ENCODE results near the gene TUBB4A.
"Not testable (repeated sequence)": the region's sequence is repeated elsewhere in the genome, so short reads cannot be mapped to it uniquely, and the experiment has no call there.

TUBB4A gene

DNA sequence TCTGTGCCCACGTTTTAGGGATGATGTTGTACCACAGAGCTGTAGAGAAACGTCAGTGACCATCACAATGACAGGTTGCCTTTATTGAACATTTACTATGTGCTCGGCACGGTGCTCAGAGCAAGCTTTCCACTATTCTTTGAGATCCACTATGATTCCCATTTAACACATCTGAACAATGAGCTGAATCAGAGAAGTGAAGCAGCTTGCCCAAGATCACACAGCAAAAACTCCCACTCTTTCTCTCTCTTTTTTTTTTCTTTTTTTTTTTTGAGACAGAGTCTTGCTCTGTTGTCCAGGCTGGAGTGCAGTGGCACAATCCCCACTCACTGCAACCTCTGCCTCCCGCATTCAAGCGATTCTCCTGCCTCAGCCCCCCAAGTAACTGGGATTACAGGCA, 20.6 kb upstream of the TUBB4A start:
- DNase-seq: no peak

DNA sequence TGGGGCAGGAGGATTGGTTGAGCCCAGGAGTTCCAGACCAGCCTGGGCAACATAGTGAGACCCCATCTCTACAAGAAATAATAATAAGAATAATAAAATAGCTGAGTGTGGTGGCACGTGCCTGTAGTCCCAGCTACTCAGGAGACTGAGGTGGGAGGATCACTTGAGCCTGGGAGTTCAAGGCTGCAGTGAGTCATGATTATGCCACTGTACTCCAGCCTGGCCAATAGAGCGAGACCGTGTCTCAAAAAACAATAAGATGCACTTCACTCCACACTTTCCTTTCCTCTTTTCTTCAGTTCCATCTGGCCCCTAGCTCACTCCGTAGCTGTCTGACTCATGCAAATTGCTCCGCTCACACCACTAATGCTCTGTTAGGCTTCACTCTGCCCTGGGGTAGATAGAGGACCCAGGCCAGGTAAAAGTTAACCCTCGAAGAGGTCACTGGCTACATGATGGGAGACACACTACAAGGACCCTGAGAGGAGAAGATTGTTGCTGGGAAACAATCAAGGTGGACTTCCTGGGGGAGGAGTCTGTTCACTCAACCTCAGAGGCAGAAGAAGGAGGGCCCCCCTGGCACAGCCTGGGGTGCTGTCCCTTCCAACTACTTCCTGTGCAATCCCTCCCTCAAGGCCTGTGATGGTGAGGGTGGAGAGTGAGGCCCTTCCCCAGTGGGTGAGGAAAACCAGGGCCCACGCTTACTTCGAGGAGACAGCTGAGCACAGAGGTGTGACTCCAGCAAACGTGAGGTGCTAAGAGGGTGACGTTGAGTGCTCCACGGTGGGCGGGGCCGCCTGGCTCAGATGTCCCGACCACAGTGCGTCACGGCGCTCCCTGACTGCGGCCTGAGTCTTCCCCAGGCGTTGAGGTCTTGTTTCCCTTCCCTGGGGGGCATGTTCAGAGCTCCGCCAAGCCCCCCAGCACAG, 19.9 kb upstream of the TUBB4A start:
- DNase-seq: peak; percentile 82

DNA sequence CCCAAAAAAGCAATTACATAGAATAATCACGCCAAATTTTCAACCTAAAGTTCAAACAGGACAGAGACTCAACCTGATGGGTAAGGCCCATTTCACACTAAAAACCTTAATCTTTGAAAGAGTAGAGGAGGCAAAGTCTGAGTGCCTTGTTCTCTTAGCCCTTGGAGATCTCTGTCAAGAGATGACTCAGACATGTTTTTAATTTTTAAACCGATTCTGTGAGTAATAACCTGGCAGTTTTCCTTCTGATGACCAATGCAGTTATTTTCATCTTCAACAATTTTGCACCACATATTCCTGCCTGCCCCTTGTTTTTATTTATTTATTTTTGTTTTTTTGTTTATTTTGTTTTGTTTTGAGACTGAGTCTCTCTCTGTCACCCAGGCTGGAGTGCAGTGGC, 17.2 kb upstream of the TUBB4A start:
- no peak for DNase-seq

DNA sequence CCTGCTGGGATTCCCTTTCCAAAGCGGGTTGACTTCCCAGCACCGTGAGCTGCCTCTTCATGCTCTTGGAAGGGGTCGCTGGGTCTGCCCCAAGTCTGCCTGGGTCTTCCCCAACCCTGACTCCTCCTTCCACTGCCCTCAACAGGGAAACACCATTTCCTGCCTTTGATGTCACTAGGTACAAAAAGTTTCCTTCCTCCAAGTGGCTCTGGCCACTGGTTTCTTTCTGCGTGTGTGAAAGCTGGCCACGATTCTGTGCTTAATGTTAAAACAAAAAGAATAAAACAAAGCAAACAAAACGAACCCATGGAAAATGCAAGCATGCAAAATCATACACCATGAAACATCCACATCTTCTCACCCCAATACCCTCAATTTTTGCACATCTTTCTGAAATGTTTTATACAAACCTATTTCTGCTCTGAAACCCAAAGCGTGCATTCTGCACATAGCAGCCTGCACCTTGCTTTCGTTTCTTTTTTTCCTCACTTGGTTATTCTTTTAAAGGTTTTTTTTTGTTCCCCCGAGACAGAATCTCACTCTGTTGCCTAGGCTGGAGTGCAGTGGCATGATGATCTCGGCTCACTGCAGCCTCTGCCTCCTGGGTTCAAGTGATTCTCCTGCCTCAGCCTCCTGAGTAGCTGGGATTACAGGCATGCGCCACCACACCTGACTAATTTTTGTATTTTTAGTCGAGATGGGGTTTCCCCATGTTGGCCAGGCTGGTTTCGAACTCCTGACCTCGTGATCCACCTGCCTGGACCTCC, 16.2 kb upstream of the TUBB4A start:
- DNase-seq: peak; percentile 49

DNA sequence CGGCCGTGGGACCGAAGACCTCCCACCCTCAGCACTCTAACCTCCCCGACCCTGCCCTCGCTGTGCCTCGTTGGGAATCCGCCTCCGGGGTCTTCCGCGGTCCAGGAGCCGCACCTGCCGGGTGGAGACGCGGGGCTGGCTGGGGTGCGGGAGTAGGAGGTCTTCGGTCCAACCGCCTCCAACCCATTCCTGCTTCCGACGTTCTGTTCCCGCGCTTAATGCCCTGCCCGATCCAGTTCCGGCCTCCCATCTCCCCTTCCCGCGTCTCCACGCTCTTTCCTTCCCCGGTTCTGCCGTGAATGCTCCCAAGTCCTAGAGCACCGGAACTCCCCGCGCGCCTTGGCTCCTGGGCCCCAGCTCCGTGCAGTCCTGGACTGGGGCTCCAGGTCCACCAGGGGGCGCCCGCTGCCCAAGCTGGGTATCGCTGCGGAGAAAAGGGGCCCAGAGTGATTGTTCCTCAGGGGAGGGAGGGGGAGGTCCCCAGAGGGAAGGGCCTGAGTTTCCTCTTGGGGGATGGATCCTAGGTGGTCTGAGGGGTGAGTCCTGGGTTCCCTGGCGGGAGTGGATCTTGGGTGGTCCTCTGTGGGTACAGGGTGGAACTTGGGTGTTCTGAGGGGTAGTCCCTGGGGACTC, 14.7 kb upstream of the TUBB4A start:
- peak; percentile 89 for DNase-seq

DNA sequence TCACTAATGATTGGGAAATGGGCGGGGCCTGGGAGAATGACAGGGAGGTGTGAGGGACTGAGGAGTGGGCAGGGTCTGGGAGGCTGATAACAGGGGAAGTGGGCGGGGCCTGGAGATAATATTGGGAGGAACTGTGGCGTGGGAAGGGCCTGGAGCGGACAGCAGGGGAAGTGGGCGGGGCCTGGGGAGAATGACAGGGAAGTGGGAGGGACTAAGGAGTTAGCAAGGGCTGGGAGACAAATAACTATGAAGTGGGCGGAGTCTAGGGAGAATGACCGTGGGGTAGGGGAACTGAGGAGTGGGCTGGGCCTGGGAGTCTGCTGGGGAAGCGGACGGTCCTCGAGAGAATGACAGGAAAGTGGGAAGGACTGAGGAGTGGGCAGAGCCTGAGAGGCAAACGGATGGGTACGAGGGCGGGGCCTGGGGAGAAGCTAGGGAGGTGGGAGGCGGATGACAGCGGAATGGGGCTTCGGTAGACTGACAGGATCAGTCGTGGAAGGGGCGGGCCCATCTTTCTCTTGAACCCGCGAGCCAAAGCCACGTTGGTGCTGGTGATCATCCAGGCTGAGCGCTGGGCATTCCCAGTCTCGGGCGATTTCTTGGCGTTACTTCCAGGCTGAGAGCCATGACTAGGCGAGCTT, 14.0 kb upstream of the TUBB4A start:
- DNase-seq: peak; percentile 83

DNA sequence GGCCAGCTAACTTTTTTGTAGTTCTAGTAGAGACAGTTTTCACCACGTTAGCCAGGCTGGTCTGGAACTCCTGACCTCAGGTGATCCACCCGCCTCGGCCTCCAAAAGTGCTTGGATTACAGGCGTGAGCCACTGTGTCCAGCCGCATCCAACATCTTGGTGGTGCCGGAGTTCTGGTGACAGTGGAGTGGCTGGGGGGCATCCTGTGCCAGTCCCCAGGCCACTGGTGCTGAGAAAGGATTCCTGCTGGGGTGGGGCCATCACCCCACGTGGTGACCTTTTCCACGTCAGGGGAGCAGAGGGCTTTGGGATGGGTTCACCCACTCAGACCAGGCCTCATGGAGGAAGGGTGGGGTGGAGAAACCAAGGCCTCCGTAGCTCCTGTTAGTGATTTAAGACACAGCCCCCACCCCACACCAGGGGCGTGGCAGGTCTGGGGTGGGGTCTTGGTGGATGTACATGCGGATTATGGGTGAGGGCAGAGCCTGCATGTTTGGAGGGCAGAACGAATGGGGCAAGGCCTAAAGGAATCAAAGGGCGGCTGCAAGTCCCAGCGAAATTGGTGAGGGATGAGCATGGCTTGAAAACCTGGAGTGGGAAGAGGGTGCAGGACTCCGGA, 12.9 kb upstream of the TUBB4A start:
- no peak for DNase-seq

DNA sequence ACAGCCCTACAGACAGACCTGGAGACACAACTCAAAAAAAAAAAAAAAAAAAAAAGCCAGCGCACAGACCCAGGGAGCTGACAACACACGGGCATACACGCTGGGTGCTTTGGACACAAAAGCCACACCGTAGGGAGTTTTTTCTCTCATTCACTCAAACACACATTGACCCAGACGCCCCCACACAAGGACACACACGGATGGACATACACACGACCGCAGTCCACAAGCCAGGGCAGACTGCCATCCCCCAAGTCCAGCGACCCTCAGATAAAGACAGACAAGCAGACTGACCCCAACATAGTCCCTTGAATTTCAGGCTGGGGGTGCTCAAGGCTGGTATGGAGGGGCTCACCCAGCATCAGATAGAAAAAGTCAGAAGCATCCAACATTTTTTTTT, 12.0 kb upstream of the TUBB4A start:
- no peak for DNase-seq

DNA sequence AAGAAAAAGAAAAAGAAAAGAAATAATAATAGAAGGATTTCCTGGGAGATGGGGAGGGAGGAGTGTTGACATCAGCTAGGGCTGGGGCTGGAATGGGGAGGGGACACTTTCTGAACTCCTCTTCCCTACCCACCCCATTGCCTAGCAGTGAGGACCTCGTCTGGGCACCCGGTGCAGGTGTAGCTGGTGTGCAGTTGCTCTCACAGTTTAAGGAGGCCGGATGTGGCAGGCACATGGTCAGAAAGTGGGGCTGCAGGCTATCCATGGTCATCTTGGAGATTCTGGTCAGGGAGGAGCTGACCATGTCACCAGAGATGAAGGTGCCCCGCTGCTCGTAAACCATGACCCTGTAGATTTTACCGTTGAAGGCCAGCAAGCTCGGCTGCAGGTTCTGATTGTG, 8.5 kb upstream of the TUBB4A start:
- no peak for DNase-seq

DNA sequence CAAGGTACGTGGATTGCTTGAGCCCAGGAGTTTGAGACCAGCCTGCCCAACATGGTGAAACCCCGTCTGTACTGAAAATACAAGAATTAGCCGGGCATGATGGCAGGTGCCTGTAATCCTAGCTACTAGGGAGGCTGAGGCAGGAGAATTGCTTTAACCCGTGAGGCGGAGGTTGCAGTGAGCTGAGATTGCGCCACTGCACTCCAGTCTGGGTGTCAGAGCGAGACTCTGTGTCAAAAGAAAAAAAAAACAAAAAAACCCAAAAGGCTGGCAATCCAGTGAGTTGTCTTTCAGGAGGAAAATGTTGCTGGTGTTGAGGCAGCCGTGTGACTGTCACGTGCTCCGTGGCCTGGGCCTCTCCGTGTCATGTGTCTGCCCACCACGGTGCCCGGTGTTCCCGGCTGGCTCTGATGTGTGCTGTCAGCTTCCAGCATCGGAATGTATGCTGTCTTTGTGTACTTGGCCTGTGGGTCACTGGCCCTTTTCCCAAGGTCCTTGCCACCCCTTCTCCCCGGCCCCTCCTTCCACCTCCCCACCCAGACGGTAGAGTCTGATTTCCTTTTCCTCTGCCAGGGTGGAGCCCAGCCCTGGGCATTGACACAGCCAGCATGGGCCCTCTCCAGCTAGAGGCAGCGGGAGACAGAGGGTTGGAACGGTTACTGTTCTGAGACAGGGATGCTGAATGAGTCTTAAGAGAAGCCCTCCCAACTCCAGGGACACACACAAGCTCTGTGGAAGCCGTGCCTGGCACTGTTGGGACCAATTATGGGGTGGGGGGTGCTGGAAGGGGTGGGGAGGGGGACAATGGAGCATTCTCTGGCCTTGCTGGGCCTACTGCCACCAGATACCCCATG, 7.2 kb upstream of the TUBB4A start:
- no peak for DNase-seq

DNA sequence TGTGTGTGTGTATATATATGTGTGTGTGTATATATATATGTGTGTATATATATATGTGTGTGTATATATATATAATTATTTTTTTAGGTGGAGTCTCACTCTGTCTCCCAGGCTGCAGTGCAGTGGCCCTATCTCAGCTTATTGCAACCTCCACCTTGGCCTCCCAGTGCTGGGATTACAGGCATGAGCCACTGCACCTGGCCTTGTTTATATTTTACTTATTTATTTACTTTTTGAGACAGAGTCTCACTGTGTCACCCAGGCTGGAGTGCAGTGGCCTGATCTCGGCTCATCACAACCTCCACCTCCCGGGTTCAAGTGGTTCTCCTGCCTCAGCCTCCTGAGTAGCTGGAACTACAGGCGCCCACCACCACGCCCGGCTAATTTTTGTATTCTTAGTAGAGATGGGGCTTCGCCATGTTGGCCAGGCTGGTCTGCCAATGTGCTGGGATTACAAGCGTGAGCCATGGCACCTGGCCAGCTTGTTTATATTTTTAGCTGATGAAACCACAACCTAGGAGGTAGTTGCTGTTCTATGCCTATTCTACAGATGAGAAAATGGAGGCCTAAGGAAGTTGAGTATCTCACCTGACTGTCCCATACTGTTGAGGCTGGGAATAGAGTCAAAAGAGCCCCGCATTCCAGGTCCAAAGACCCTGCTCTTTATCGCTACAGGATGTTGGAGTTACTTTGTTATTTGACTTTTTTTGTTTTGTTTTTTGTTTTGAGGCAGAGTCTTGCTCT, 6.1 kb upstream of the TUBB4A start:
- DNase-seq: not testable (repeated sequence)

DNA sequence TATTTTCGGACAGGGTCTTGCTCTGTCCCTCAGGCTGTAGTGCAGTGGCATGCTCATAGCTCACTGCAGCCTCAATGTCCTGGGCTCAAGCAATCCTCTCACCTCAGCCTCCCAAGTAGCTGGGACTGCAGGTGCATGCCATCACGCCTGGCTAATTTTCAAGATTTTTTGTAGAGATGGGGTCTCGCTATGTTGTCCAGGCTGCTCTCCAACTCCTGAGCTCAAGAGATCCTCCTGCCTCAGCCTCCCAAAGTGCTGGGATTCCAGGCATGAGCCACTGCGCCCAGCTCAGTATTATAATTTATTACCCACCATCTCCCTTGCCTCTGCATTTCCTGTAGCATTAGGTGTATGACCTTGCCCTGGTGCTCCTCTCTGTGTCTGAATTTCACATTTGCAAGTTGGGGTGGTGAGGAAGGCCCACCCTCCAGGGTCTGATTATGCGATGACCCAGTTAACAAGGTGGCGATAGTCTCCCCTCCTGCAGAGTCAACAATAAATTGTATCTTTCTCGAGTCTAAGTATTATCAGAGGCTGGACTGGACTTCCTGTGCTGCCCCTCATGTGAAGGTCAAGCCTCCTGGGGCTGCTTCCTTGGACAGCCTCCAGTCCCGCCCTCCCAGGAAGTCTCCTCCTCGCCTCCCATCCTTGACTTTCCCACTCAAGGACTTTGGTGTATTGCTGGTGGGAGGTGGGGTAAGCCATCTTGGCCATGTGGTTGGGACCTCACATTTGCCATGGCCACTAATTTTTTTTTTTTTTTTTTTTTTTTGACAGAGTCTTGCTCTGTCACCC, 1.5 kb upstream of the TUBB4A start:
- no peak for DNase-seq

DNA sequence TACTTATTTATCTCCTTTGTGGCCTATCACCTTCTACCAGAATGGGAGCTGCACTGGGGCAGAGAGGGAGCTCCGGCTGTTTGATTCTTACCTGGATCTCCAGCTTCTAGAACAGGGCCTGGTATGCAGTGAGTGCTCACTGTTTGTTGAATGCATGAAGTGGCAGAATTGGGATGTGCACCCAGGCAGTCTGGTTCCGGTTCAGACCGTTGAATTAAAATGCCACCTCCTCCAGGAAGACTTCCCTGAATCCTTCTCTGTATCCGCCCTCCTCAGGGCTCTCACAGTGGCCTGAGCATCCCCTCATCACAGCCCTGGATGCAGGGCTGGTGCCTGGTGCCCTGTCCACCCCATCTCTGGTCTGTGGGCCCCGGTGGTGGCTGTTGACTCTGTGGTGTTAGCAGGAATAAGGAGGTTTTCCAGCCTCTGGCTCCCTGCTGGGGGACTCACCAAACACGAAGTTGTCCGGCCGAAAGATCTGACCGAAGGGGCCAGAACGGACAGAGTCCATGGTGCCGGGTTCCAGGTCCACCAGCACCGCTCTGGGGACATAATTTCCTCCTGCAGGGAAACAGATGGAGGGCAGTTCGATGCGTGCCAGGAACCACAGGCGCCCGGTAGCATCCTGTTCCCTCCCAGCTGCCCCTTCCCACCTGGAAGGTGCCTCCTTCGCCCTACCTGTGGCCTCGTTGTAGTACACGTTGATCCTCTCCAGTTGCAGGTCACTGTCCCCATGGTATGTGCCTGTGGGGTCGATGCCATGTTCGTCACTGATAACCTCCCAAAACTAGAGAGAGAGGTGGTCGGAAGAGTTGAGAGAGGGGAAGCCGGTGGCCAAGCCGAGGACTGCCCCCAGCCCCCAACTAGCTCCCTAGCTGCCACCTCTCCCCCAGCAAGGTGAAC, 1.0 kb downstream of the TUBB4A start:
- no peak for DNase-seq

DNA sequence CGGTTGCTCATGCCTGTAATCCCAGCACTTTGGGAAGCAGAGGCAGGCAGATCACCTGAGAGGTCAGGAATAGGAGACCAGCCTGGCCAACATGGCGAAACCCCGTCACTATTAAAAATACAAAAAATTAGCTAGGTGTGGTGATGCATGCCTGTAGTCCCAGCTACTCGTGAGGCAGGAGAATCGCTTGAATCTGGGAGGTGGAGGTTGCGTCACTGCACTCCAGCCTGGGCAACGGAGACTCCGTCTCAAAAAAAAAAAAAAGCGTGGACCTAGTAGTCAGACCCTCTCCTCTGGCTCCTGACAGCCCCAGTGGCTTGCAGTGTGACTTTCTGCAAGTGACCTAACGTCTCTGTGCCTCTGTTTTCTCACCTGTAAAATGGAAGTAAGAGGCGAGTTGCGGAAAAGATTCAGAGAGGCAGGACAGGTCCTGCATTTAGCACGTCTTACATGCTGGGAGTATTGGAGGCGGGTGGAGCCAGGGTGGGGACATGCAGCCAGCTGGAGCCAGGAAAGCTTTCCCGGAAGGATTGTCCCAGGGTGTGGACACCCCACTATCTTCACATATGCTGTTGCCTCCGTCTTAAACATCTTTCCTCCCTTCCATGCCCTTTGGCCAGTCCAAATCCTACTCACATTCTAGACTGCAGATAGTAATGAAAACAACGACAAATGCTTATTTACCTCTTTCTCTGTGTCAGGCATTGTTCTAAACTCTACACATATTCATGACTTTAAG, 2.9 kb downstream of the TUBB4A start:
- no peak for DNase-seq

DNA sequence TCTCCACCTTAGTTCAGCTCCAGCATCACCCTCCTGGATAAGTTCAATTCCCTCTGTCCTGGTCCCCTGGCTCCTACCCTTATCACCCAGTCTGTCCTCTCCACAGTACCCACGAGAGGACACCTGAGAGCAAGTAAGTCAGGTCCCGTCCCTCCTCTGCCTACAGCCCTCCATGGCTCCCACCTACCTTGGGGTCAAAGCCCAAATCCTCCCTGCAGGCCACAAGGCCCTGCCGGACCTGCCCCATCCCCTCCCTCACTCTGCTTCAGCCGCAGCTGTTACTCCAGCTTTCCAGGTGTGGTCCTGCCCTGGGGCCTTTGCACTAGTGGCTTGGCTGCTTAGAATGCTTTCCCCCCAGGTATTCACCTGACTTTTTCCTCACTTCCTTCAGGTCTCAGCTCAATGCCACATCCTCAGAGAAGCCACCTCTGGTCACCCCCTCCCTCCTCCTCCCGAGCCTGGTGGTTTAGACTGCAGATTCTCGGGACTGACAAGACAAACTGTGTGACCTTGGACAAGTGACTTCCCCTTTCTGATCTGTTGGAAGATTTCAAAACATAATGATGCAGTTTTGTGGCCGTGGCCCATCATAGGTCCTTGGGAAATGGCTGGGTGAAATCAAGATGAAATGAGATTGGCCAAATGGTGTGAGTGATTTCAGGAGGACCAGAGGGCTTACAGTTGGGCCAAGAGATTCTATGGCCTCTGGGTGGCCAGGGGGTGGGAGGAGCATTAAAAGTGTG, 3.6 kb downstream of the TUBB4A start:
- no peak for DNase-seq

DNA sequence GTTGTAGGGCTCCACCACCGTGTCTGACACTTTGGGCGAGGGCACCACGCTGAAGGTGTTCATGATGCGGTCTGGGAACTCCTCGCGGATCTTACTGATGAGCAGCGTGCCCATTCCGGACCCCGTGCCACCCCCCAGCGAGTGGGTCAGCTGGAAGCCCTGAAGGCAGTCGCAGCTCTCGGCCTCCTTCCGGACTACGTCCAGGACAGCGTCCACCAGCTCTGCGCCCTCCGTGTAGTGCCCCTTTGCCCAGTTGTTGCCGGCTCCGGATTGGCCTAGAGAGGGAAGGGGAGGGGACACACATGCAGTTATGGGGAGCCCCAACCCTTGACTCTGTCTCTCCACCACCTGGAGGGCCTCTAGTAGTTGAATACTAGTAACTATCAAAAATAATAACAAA, 6.2 kb downstream of the TUBB4A start:
- no peak for DNase-seq

DNA sequence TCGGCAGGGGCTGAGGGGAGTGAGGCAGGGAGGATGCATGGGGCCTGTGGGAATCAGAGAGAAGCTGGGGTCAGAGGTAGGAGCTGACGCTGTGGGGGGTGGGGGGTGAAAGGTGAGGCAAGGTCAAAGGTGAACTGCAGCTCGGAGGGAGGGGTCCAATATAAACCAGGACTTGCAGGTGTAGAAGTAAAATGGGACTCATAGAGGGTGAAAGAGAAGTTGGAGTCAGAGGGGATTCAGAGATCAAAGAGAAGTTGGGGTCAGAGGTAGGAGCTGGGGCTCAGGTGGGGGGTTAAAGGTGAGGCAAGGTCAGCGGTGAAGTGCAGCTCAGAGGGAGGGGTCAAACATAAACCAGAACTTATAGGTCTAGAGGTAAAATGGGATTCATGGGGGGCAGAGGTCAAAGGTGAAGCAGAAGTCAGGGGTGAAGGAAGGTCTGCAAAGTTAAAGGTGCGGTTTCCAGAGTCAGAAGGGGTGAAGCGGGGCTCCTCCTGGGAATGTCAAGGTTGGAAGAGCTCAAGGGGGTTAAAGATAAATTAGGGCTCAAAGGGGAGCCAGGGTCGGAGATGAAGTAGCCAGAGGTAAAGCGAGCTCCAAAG, 7.6 kb downstream of the TUBB4A start:
- DNase-seq: no peak
